Measurements from ENCODE around the gene CLDN16.

The CLDN16 gene

DNA sequence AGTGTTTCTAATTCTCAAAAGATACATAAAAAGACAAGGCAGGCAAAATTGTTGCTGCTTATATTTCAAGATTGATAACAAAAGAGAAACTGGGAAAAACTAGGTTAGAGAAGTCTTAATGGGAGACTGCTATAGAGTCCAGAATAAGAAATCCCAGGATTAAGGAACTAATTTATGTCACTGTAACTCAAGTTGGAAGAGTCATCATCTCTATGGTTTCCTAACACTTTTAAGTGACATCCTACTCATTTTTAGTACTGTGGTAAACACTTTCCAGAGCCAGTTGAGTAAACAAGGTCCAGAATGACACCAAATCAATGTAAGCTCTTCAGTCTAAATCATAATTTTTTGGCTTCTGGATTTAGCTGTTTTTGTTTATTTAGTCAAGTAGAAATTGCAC, 8.0 kb downstream of the CLDN16 start:
- peak; percentile 65 for FAIRE-seq
- DNase-seq (ENCODE audit: insufficient read length, low spot score) = no peak
- TF ChIP-seq POLR2A (IDR thresholded peaks at IDR 0.05; ENCODE audit: low read depth, low read length) = no peak

GRCh38 chr3:190397889-190398288, 9.9 kb downstream of the CLDN16 start:
- TF ChIP-seq POLR2A (IDR thresholded peaks at IDR 0.05; ENCODE audit: low read depth, low read length) = no peak
- no peak for DNase-seq (ENCODE audit: insufficient read length, low spot score)
- FAIRE-seq = peak; percentile 88

- FAIRE-seq (no peak), DNase-seq (ENCODE audit: insufficient read length, low spot score) (no peak)
- no peak for TF ChIP-seq POLR2A (IDR thresholded peaks at IDR 0.05; ENCODE audit: low read depth, low read length)
Measured at GRCh38 chr3:190399677-190400076, 11.7 kb downstream of the CLDN16 start.

DNA sequence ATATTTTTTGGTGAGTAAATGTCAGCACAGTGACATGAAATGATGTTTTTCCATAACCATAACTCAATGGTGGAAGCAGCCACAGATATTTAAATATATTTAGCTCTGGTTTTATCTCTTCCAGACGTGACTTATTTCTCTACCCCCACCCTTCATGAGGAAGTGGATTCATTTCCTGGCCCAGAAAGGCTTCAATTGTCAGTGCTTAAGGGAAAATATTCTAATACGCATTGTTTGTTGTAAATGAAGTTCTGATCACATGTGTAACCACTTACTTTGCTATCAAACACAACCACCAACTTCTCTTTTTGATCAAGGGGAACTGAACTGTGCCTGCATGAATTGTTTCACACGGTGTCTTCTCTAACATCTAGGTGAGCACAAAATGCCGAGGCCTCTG, 14.0 kb downstream of the CLDN16 start:
- FAIRE-seq (no peak), DNase-seq (ENCODE audit: insufficient read length, low spot score) (no peak)
- no peak for TF ChIP-seq POLR2A (IDR thresholded peaks at IDR 0.05; ENCODE audit: low read depth, low read length)

DNA sequence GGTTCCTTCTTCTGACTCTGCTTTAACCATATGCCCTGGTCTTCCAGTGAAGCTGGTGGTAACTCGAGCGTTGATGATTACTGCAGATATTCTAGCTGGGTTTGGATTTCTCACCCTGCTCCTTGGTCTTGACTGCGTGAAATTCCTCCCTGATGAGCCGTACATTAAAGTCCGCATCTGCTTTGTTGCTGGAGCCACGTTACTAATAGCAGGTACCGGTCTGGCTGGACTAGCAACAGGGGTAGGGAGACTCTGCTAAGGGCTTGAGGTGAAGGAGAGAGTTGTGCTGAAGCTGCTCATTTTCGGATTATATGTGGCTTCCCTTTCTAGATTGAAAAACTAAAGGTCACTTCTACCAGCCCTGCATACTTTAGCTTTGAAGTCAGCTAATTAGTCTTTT, 16.8 kb downstream of the CLDN16 start:
- TF ChIP-seq POLR2A (IDR thresholded peaks at IDR 0.05; ENCODE audit: low read depth, low read length) = no peak
- DNase-seq (ENCODE audit: insufficient read length, low spot score) (no peak), FAIRE-seq (no peak)

DNA sequence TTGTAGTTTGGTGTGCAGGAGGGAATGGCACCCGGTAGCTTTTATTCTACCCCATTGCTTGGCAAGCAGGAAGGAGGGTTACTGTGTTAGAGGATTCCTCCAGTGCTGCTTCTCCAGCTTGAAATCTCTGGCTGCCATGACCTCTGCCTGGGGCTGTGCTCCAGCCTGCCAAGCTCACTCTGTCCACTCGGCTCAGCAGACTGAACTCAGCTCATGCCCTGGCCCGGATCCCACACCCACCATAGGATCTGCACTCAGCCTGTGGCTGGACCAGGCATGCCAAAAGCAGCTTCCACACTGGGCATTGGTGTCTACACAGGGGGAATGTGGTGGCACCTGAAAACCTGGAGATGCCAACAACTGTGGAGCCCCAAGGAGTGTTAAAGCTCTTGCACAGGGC, 26.3 kb downstream of the CLDN16 start:
- TF ChIP-seq POLR2A (IDR thresholded peaks at IDR 0.05; ENCODE audit: low read depth, low read length) = no peak
- no peak for DNase-seq (ENCODE audit: insufficient read length, low spot score)
- no peak for FAIRE-seq

DNA sequence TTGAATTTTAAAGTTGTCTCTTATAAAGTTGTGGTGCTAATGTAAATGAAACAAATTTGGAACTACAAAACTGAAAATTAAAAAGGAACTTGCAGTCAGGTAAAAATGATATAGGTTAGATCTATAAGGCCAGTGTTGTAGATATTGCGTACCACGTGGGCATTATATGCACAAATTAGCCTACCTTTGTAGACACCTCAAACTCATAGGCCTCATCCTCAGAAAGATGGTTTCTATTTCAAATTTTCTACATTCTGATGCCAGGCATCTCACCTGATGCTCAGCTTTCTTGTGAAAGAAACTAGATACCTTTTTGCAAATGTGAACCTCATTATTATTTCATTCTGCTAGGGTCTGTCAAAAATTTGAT, 36.1 kb downstream of the CLDN16 start:
- FAIRE-seq = no peak
- TF ChIP-seq POLR2A (IDR thresholded peaks at IDR 0.05; ENCODE audit: low read depth, low read length) = no peak

GRCh38 chr3:190424478-190425439, 36.8 kb downstream of the CLDN16 start:
- FAIRE-seq = peak; percentile 99
- TF ChIP-seq POLR2A (IDR thresholded peaks at IDR 0.05; ENCODE audit: low read depth, low read length) = no peak
- peak; percentile 20 for DNase-seq (ENCODE audit: insufficient read length, low spot score)

More for the DNA sequence above, 36.1 kb downstream of the CLDN16 start:
- no peak for DNase-seq (ENCODE audit: insufficient read length, low spot score)

DNA sequence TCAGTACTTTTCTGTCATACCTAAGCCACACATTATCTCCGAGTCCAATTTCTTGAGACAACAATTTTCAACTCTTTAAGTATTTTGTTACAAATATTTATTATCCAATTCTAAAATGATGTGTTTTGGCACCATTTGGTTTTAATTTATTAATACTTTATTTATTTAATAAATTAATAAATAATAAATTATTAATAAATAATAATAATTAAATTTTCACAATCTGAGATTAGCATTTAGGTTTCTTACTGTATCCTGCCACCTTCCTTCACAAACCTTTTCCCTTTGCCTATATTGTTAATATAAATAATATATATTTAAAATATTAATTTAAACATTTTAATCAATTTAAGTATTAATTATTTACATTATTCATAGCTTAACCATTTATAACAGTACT, 37.9 kb downstream of the CLDN16 start:
- DNase-seq (ENCODE audit: insufficient read length, low spot score) (no peak), FAIRE-seq (no peak)
- no peak for TF ChIP-seq POLR2A (IDR thresholded peaks at IDR 0.05; ENCODE audit: low read depth, low read length)

DNA sequence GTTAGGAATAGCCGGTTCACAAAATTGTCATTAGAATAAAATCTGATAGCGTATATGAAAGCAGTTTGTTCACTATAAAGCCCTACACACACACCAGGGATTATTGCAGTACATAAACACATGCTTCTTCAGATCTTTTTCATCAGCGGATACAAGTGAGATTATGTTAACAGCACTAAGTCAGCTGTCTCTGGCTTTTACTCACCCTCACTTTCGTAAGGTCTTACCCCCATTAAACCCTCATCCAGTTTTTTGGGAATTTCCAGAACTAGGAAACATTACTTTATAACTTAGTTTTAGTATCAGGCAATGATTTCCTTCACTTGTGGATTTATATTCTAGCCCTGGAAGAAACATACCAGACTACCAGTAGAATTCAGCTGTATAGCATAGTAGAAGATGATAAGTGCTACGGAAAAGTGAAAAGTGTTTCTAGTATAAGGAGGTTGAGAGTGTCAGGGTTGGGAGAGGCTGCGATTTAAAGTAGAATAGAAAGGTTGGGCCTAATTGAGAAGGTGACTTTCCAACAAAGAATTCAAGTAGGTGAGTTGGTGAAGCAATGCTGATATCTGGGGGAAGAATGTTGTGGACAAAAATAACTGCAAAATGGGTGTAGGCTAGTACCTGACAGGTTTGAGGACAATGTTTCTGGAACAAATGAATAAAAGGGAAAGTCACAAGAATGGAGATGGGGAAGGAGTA, 39.0 kb downstream of the CLDN16 start:
- FAIRE-seq (peak; percentile 88), DNase-seq (ENCODE audit: insufficient read length, low spot score) (no peak)
- no peak for TF ChIP-seq POLR2A (IDR thresholded peaks at IDR 0.05; ENCODE audit: low read depth, low read length)

GRCh38 chr3:190429681-190430080, 41.7 kb downstream of the CLDN16 start:
- DNase-seq (ENCODE audit: insufficient read length, low spot score) (no peak), FAIRE-seq (peak; percentile 50)
- TF ChIP-seq POLR2A (IDR thresholded peaks at IDR 0.05; ENCODE audit: low read depth, low read length) = no peak

GRCh38 chr3:190430906-190431305, 42.9 kb downstream of the CLDN16 start:
- DNase-seq (ENCODE audit: insufficient read length, low spot score) (no peak), FAIRE-seq (no peak)
- no peak for TF ChIP-seq POLR2A (IDR thresholded peaks at IDR 0.05; ENCODE audit: low read depth, low read length)

DNA sequence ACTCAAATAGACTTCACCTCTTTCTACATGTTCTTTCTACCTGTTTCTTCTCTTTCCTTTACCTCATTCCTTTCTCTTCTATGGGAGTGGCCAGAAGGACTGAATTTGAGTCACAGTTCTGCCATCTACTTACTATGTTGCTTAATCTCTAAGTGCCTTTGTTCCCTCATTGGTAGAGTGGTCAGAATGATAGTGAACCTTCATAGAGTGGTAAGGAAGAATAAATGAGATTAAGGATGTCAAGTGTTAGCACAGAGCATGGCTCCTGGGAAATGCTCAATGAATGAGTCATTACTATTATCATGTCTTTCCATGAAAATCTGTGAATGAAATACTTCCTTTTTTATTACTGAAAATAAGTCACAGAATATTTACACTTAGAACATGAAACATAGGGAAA, 44.3 kb downstream of the CLDN16 start:
- FAIRE-seq (peak; percentile 90), DNase-seq (ENCODE audit: insufficient read length, low spot score) (no peak)
- TF ChIP-seq POLR2A (IDR thresholded peaks at IDR 0.05; ENCODE audit: low read depth, low read length) = no peak

DNA sequence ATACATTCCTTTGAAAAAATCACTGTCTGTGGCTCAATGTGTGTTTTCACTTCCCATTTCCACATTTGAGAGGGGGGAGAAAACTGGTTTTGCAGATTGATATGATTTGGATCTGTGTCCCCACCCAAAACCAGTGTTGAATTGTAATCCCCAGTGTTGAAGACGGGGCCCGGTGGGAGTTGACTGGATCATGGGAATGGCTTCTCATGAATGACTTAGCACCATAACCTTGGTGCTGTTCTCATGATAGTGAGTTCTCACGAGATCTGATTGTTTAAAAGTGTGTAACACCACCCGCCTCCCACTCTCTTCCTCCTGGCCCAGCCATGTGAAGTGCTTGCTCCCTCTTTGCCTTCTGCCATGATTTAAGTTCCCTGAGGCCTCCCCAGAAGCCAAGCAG, 45.7 kb downstream of the CLDN16 start:
- FAIRE-seq (no peak), DNase-seq (ENCODE audit: insufficient read length, low spot score) (no peak)
- TF ChIP-seq POLR2A (IDR thresholded peaks at IDR 0.05; ENCODE audit: low read depth, low read length) = no peak

DNA sequence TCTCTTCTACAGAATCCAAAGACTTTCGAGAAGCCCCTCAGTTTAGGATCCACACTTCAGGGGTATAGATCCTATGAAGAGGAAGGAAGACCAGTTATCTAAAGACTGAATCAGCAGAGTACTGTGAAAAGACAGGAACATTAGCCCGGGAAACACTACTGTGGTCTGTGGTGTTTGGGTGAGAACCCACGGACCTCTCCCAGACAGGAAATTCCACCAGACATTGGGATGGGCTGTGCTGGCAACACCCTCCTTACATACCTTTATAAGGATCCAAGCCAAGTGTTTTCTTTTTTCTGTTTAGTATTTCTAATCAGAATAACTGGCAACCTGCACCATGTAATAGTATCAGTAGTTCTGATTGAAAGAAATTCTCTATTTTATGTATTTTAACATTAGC, 47.7 kb downstream of the CLDN16 start:
- FAIRE-seq (no peak), DNase-seq (ENCODE audit: insufficient read length, low spot score) (no peak)
- no peak for TF ChIP-seq POLR2A (IDR thresholded peaks at IDR 0.05; ENCODE audit: low read depth, low read length)

Data from H54 (cell line).